GM21390 (cell line): ENCODE results near the gene ROCK2.
"Not testable (repeated sequence)": the region's sequence is repeated elsewhere in the genome, so short reads cannot be mapped to it uniquely, and the experiment has no call there.

ENCODE experiments used
- ATAC-seq: cut with Tn5 transposase; IDR thresholded peaks from one replicate; pipeline ENCODE4 v1.9.1; 2021; ENCODE audit not compliant: unreplicated experiment

ROCK2 gene

DNA sequence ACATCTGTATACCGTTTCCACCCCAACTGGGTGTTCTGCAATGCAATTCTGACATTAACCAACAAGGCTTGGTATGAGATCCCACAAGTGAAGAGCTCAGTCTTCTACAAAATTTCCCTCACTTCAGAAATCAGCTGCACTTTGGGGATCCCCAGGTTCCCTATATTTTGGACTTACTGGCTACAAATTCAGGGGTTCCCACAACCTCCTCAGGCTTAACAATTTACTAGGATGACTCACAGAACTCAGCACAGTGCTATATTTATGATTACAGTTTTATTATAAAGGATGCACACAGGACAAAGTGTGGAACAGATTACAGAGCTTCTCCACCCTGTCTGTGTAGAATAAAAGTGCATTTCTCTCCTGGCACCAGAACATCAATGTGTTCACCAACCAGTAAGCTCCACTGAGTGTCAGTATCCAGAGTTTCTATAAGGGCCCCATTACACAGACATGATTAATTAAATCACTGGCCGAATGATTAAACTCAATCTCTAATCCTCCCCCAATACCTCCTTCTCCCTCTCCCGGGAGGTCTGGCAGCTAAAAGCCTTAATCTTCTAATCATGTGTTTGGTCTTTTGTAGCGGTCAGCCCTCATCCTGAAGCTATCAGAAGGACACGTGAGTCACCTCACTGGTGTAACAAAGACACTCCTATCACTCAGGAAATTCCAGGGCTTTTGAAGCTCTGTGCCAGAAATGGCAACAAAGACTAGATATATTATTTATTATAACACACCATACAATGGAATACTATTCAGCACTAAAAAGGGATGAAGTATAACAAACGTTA is 104.6 kb downstream of the ROCK2 start:
- ATAC-seq = no peak

DNA sequence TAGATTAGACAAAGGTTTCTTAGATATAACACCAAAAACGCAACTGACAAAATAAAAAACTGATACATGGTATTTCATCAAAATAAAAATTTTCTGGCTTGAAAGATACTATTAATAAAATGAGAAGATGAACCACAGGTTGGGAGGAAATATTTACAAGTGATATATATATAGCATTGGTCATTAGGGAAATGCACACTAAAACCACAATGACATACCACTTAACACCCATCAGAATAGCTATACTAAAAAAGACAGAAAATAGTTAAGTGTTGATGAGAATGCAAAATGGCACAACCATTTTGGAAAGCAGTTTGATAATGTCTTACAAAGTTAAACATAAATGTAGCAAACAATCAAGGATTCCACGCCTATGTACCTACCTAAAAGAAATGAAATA is 105.3 kb downstream of the ROCK2 start:
- no peak for ATAC-seq

DNA sequence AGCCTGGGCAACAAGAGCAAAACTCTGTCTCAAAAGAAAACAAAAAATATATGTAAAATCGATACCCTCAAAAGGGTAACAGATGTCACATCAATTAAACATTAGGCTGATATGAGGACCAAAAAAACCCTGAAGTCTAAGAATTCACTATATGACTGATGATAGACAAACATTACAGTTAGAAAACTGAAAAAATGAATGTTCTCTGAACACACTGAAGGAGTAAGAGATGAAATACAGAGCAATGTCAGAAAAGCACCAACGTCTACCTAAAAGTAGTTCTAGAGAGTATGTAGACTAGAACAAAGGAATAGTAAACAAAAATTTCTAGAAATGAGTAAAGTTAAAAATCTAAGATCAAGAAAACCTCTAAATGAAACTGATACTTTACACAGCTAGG is 107.3 kb downstream of the ROCK2 start:
- ATAC-seq = no peak

DNA sequence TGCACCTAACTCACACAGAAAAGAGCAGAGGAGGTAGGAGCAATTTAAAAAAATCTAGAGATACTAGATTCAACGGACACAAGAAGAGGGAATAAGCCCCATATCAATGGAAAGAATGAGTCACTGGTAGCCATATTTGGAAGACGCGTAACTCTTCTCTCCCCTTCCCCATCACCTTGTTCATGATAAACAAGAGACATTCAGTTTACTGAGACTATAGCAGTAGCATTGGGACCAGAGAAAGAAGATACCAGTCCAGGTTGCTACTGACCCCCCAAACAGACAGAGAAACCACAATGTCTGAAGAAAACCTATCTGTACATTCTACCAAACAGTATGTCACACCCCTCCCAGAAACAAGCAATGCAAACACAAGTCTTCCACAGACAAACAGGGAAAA is 108.1 kb downstream of the ROCK2 start:
- no peak for ATAC-seq

DNA sequence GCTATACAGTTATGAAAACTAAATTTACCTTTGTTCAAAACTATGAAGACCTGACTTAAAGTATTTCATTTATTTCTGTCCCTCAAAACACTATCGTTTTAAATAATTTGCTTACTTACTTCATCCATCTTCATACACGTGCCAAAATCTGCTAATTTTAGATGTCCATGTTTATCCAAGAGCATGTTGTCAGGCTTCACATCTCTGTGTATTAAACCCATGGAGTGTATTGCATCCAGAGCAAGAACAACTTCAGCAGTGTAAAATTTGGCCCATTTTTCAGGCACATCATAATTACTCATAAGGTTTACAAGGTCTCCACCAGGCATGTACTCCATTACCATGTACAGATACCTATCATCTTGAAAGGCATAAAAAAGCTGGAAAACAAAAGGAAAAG is 108.9 kb downstream of the ROCK2 start:
- ATAC-seq = no peak

DNA sequence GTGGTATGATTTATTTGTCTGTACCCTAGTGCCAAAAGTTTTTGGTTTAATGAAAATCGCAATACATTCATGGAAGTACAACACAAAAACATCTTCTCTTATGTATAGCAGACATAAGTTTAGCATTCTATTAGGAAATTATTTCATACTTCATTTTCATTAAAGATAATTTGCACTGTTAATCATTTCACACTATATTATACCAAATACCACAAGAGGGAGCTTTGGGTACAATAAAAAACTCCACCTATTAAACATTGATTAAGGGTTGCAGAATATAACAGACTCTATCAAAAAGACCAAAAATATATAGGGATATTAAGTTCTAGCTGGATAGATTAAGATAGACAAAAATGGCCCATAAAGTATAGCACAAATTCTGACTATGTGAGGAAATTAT is 110.1 kb downstream of the ROCK2 start:
- no peak for ATAC-seq

DNA sequence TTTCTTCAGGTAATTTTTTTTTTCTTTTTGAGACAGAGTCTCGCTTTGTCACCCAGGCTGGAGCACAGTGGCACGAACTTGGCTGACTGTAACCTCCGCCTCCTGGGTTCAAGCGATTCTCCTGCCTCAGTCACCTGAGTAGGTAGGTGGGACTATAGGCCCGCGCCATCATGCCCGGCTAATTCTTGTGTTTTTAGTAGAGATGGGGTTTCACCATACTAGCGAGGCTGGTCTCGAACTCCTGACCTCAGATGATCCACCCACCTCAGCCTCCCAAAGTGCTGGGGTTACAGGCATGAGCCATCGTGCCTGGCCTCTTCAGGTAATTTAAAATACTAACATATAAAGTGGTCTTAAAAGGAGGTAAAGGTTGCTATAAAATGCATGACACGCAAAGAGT is 113.2 kb downstream of the ROCK2 start:
- not testable (repeated sequence) for ATAC-seq

DNA sequence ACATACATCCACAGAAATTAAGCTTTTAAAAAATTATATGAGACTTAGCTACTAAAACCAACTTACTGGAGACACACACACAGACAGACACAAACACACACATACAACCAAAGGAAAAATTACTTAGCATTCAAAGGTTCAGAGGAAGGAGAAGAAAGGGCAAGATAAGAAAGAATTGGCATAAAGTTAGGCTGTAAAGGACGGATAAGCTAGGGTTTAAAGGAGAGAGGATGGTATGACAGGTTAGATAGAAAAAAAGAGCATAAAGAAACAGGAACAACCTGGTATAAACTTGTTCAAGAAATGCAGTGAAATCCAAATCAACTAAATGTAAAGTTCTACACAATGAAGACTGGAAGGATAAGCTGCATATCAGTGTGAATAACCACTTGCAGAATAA is 115.7 kb downstream of the ROCK2 start:
- no peak for ATAC-seq

DNA sequence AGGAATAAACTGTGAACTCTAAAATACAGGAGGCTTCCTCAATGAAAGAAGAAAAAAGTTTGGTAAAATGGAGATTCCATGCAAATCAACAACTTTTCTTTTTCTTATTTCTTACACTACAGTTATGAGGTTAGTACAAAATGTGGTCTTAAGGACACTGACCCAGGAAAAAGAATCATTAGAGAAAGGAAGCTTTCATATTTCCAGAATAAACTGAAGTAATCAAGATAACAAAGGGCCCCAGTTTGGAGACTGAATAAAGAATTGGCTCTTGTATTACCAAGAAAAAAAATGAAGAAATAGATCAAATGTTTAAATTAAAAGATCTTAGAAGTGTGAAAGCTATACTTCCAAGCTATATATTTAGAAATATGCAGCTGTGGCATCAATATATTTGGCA is 116.8 kb downstream of the ROCK2 start:
- no peak for ATAC-seq

DNA sequence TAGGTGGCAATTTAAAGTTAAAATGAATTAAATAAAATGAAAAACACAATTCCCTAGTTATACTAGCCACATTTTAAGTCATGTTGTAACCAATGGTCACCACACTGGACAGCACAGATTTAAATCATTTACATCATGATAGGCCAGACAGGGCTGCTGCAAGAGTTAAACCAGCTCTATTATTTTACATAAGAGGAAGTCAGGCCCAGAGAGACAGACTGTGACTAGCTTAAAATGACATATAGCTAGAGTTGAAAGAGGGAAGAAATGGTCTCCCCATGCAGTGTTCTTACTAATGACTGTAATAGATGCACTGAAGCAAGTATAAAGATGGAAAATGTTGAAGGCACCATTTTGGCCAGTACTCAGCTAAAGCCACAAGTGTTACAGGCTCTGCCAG is 119.5 kb downstream of the ROCK2 start:
- ATAC-seq = no peak

DNA sequence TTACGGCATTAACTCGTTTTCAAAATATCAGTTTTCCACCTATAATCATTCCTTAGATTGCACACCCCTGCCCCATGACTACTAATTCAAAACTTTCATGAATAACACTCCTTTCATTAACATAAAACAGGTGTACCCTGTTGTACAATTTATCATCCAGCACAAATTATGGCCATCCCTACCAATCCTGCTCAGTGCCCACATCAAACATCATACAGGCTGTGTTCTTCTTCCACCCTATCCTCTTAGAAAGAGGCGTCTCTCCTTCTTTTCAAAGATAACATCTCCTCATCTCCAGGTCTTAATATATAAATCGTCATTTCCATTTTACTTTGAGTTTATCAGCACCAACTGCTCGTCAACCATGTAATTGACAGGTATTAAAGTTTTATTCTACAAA is 121.6 kb downstream of the ROCK2 start:
- no peak for ATAC-seq

DNA sequence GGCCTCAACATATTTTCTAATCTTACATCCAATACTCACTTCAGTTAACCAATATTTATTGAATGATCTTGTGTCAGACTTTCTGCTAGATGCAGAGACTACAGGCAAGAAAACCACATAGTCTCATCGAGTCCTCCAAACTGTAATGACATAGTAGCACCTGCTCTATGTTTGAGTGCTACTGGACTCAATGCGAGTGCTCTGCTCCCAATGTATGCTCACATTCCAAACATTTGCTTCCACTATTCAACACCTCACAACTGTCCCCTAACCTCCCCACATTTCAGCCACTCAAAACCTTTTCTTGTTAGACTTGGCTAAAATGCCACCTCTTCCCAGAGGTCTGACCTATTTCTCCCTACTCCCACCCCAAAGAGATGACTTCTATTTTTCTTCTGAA is 124.0 kb downstream of the ROCK2 start:
- ATAC-seq = no peak

DNA sequence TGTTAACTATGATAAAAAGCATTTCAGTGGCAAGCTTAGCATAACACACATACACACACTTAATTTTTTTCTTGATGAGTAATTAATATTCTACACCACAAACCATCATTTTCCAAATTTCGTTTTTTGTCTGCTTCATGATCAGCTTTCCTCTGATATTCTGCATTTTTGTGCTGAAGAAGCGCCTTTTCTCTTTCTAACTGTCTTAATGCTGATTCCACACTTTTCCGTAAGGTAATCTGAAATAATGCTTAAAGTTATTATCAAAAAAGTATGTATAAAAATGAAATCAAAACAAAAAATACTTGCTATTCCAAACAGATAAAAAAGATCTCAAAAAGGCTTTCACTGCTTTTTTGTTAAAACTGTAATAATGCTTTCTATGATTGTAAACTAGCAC is 129.0 kb downstream of the ROCK2 start:
- ATAC-seq = no peak

DNA sequence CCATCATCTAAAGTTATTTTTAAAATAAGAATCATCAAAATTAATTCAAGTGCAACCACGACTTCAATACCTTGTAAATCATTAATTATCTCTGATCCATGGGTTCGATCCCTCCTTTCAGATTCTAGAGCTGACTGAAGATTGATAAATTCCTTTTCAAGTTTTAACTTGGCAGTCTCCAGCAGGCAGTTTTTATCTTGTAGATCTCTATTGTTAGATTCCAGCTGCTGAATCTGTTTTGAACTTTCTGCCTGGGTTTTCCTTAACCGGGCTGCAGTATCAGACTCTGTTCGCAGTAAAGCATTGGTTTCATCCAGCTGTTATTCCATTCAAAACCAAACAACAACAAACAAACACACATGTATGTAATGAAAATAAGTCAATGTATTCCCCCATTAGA is 129.7 kb downstream of the ROCK2 start:
- ATAC-seq = no peak

DNA sequence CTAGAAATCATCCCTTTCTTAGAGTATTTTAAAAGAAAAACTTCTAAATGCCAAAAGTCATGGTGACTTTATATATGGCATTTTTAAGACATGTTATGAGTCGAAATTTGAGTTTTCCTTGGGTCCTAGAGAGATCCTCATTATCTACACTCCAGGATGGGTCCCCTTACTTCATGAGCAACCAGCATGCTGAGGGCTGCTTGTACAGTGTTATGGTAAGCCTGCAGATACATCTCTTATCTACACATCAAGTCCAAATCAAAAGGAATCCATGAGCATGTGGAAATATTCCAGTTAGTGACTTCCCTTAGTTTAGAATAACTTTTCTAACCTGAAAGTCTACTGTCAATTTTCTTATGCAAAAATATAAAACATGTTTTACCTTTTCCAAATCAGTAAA is 130.5 kb downstream of the ROCK2 start:
- ATAC-seq = no peak

DNA sequence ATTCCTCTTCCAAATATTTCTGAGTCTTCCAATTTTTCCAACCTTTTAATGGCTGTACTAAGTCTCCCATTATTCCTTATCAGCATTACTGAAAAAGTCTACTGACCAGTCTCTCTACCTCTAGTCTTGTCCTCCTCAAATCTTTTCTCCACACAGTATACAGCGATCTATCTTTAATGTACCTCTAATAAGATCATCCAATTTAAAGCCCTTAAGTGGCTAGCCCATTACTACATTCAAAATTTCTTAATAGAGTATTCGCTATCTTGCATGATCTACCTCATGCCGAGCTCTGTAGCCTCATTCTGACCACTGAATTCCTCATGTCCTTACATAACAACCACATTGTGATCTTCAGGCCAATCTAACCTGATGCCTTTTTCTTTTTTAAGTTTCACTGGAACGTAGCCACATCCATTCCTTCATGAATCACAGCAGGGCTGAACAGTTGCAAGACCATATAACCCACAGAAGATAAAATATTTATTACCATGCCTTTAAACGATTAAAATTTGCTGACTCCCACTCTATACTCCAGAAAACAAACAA is 131.3 kb downstream of the ROCK2 start:
- no peak for ATAC-seq

DNA sequence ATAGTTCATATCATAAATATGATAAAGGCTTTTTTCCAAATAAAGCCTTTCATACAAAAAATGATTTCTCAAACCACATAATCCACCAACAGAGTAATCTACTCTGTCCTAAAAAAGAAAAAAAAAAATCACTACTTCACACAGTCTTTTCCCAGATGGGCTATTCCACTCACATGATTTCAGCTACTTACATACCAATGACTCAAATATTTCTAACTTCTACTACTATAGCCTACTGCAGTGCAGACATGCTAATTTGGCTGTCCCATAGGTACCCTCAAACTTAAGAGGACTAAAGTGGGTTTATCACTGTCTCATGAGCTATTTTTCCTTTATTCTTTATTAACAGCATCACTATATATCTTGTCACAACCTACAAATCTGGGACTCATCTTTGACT is 131.8 kb downstream of the ROCK2 start:
- ATAC-seq = no peak

DNA sequence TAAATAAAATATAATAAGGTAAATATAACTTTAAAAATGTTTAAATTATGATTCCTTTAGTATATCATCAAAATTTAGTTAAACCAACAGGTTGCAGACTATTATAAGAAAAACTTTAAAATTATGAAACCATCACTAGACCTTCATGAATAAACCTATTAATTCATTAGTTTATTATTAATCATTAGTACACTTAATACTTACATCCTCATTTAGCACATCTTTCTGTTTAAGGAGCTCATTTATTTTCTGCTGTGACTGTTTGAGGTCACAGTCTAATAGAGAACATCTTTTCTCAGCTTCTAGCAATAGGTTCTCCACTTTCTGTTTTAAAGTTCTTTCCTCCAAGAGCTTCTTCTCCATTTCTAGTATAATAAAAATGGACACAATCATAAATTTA is 136.4 kb downstream of the ROCK2 start:
- no peak for ATAC-seq

DNA sequence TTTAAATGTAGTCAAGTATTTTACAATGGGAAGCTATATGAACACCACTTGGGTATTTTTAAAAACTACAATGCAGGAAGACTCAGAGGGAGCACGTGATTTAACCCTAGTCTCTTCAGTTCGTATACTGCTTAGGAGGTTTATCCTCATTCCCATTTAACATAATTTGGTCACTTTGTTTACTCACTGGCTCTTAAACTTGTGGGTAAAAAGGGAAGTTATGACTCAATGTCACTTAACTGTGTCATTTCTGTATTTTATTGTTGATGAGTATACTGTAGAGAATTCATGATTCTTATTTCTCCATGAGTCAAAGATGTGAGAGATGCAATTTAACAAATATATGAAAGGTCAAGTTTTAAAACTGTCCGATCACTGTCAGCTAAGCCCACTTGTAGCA is 141.0 kb downstream of the ROCK2 start:
- no peak for ATAC-seq

DNA sequence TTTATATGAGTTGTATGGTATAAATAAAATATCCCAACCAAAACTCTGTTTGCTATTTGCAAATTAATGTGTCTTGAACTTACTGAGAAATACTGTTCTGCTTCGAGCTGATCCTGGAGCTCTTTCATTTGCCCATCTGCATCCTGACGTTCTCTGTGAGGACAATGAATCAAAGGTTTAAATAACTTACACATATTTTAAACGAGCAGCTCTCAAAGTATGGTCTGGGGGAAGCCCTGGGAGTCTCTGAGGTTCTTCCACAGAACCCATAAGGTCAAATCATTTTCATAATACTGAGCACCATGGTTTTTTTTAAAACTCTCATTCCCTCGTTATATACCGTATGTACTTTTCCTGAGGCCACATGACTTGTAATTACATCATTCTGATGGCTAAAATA is 142.5 kb downstream of the ROCK2 start:
- ATAC-seq = no peak

DNA sequence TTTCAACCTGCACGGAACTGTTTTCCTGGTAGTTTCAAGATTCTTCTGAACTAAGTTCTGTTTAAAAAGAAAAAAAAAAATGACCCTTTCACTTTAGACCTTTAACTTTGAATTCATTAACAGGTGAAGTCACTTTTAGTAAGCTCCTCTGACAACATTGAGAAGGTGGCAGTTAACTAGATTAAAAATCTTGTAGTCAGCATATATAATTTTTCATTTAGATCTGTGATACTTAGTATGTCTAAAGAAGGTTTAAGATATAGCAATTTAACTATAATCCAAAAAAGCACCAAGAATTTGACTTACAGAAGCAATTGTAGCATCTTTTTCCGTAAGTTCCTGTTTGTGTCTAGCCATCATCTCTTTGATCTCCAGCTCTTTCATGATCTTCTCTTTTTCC is 143.8 kb downstream of the ROCK2 start:
- no peak for ATAC-seq

DNA sequence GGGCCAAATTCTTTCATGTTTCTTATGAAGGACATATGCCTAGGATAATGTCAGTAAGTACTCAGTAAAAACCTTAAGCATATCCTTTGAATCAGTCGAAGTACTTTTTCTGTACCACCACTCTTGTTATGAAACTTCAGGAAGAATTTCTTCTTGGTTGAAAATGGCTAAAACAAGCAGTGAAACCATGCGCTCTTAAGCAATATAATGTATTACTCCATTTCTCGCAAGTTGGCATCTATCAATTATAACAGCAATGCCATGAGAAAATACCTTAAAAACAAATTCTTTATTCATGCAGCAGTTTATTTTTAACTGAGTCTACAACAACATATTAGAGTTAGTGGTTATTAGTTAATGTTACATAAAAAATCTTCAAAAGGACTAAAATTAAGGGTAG is 148.2 kb downstream of the ROCK2 start:
- ATAC-seq = no peak

DNA sequence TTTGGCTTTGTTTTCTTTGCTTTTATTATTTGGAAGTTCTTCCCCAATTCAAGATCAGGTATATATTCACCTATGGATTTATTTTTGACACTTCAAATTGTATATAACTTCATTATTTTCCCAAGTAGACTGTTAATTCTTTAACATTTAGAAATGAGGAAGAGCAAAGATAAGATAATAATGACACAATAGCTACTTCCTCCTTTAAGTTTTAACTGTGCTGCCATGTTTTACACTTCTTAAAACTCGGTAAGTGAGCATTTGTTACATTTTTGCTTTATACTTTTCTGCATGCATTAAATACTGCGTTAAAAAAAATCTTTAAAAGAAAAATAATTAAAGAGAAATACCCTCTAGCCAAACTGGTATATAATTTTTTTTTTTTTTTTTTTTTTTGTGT is 156.7 kb downstream of the ROCK2 start:
- no peak for ATAC-seq
